ENCODE measurements around the gene RGS14. TPM values are rescaled to one million over a fixed set of nuclear protein-coding genes. Genes with fewer than 3 reads are reported as not detected.
A peak's percentile ranks its signal among the peaks of the same experiment; 100 is the strongest.

The RGS14 gene
- total and polyA plus RNA-seq, 12 donors: 2.2 to 9.6 (median 4.1) TPM

- peaks cover 0 to 26% (median 0%) of the 10 kb centered on the region in 9 donors for H3K36me3 ChIP-seq
- no peaks in the 10 kb centered on the region for H3K9me3 ChIP-seq
- no peak for TF ChIP-seq CTCF (IDR thresholded peaks at IDR 0.05)
- H3K4me3 ChIP-seq: peak overlapping the region in 3 of 10 donors; percentile 55 to 60 (median 57)
- WGBS, 2 donors: 77 to 81% methylated on average over 14 of the region's 14 CpGs
- peaks cover 3 to 78% (median 31%) of the 10 kb centered on the region in 9 donors for H3K4me1 ChIP-seq
- DNase-seq (no peak), ATAC-seq (no peak)
- no peaks in the 10 kb centered on the region for H3K27me3 ChIP-seq
- H3K27ac ChIP-seq: peak overlapping the region in 7 of 10 donors; percentile 81 to 93 (median 87)
- intact Hi-C loops (cut with DNase I): loop anchor here in 2 of 10 donors (10.0 kb wide), 2 partner anchors 51 to 251 kb away; partner anchors contain the start of gene MXD3 (in 1 of the 2)
Observed at GRCh38 chr5:177365845-177366527, 8.3 kb downstream of the RGS14 start.

- intact Hi-C loops (cut with DNase I): loop anchor here in 2 of 10 donors (10.0 kb wide), 2 partner anchors 52 to 252 kb away; partner anchors contain the start of gene MXD3 (in 1 of the 2)
- H3K4me3 ChIP-seq: peak overlapping the region; percentile 31 to 60 (median 48)
- DNase-seq (peak; percentile 89 to 91), ATAC-seq (peak; percentile 83 to 93 (median 90))
- peaks cover 3 to 78% (median 31%) of the 10 kb centered on the region in 9 donors for H3K4me1 ChIP-seq
- peak overlapping the region; percentile 47 to 93 (median 86) for H3K27ac ChIP-seq
- H3K36me3 ChIP-seq: peaks cover 0 to 27% (median 0%) of the 10 kb centered on the region in 9 donors
- no peak for TF ChIP-seq CTCF (IDR thresholded peaks at IDR 0.05)
- H3K9me3 ChIP-seq: no peaks in the 10 kb centered on the region
- WGBS, 2 donors: 12 to 19% methylated on average over 36 of the region's 36 CpGs
- H3K27me3 ChIP-seq: no peaks in the 10 kb centered on the region
Observed at GRCh38 chr5:177366528-177367322, 9.0 kb downstream of the RGS14 start.

DNA sequence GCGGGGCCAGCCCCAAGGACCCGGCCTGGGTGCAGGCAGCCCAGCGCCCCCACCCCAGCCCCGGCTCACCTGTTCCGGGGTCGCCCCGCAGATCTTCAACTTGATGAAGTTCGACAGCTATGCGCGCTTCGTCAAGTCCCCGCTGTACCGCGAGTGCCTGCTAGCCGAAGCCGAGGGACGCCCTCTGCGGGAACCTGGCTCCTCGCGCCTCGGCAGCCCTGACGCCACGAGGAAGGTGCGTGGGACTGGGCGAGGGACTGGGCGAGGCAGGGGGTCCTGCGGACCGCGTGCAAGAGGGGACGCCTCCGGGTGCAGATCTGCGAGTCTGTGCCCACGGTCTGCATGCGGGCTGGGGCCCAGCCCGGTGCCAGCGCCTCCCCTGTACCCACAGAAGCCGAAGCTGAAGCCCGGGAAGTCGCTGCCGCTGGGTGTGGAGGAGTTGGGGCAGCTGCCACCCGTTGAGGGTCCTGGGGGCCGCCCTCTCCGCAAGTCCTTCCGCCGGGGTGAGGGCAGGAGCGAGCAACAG, 9.7 kb downstream of the RGS14 start:
- peaks cover 0 to 34% (median 0%) of the 10 kb centered on the region in 9 donors for H3K36me3 ChIP-seq
- WGBS, 2 donors: 13 to 16% methylated on average over 43 to 46 of the region's 46 CpGs
- H3K27me3 ChIP-seq: no peaks in the 10 kb centered on the region
- H3K4me1 ChIP-seq: peaks cover 3 to 78% (median 31%) of the 10 kb centered on the region in 9 donors
- DNase-seq (no peak), ATAC-seq (peak in 5 of 8 donors; percentile 5 to 12 (median 10))
- peak overlapping the region; percentile 31 to 60 (median 48) for H3K4me3 ChIP-seq
- intact Hi-C loops (cut with DNase I): loop anchor here in 2 of 10 donors (10.0 kb wide), 2 partner anchors 53 to 253 kb away; partner anchors contain the start of gene MXD3 (in 1 of the 2)
- peak overlapping the region in 9 of 10 donors; percentile 69 to 93 (median 86) for H3K27ac ChIP-seq
- H3K9me3 ChIP-seq: no peaks in the 10 kb centered on the region
- TF ChIP-seq CTCF (IDR thresholded peaks at IDR 0.05): peak in 2 of 9 donors; percentile 27 to 35
